ENCODE measurements around the gene ZNF583. TPM values are rescaled to one million over a fixed set of nuclear protein-coding genes. Genes with fewer than 3 reads are reported as not detected.
A peak's percentile ranks its signal among the peaks of the same experiment; 100 is the strongest.

Gene ZNF583
- polyA plus RNA-seq, 1 experiment: 1.5 TPM

DNA sequence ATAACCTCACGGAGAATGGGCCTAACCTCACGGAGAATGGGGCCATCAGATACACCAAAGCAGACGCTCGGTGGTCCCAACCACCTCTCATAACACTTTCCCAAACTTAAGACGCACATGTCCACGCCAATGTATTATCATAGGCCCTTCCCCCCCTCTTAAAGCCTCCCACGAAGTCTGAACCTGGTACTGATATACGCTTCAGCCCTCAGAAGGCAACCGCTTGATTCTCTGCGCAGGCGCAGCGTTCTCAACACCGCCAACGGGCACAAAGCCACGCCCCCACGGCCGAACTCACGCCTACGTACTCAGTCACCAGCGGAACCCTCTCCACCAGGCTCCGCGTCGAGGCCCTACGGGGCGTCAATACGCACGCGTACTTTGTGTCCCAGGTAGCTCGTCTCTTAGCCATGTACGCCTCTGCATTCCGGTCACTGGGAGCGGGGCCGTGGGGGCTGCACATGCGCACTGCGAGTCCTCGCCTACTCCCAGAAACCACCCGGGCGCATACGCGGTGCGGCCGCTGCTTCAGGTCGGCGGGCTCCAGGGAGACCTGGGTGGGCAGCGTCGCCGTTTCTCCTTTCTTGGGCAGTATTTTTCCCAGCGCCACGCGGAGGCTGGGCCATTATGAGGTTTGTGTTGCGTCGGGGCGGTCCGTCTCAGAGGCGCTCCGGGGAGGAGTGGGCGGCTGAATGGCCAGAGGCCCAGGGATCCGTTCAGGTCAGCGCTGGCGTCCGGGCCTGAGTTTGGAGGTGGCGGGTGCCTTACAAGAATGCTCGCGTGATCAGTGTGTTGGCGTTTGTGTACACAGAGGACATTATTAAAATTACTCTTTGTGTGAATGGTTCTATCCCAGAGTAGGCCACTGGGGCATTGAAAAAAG lies 36.1 kb upstream of the ZNF583 start:
- peak overlapping the region; percentile 72 for H3K4me3 ChIP-seq (ENCODE audit: low read depth, low read length)
- POLR2A ChIA-PET: no interaction called here
- H3K36me3 ChIP-seq (ENCODE audit: control insufficient read depth, insufficient read depth, low read length): no peaks in the 10 kb centered on the region
- no peaks in the 10 kb centered on the region for H3K27me3 ChIP-seq (ENCODE audit: control insufficient read depth, insufficient read depth, low read length)
- DNase-seq (ENCODE audit: low read depth): peak; percentile 69
- CTCF ChIA-PET: interaction anchor here (1.2 to 1.3 kb wide), 3 partner anchors 18 to 302 kb away, joined by 3 to 6 read pairs (median 3); no protein-coding TSS in a partner anchor
- TF ChIP-seq, protein P1, sequence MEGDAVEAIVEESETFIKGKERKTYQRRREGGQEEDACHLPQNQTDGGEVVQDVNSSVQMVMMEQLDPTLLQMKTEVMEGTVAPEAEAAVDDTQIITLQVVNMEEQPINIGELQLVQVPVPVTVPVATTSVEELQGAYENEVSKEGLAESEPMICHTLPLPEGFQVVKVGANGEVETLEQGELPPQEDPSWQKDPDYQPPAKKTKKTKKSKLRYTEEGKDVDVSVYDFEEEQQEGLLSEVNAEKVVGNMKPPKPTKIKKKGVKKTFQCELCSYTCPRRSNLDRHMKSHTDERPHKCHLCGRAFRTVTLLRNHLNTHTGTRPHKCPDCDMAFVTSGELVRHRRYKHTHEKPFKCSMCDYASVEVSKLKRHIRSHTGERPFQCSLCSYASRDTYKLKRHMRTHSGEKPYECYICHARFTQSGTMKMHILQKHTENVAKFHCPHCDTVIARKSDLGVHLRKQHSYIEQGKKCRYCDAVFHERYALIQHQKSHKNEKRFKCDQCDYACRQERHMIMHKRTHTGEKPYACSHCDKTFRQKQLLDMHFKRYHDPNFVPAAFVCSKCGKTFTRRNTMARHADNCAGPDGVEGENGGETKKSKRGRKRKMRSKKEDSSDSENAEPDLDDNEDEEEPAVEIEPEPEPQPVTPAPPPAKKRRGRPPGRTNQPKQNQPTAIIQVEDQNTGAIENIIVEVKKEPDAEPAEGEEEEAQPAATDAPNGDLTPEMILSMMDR (IDR thresholded peaks at IDR 0.05; ENCODE audit: insufficient read depth, low read depth, low read length): no peak

DNA sequence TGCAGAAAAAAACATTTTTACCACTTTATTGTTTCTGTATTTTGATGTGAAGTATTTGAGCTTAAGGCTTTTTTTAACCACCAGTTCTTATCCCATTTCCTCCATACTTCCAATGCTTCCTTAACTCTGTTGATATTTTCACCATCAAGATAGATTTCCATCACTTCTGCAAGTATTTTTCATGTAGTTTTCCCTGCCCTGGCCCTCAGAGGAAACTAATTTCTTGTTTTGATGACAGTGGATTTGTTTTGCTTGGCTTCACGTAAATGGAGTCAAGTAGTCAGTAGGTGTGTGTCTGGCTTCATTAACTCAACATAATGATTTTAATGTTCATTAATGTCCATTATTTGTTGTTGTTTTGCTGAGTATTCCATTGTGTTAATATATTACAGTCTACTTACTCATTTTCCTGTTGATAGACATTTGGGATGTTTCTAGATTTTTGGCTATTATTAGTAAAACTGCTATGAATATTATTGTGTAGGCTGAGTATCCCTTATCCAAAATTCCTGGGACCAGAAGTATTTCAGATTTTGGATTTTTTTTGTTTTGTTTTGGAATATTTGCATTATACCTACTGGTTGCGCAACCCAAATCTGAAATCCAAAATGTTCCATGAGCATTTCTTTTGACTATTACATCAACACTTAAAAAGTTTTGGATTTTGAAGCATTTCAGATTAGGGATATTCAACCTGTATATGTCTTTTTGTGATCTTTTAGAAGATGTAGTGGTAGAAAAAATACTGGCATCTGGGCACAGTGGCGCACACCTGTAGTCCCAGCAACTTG lies 34.1 kb upstream of the ZNF583 start:
- POLR2A ChIA-PET: no interaction called here
- Histone ChIP-seq H3K27me3 (ENCODE audit: control insufficient read depth, insufficient read depth, low read length) (no peaks in the 10 kb centered on the region), H3K4me3 (ENCODE audit: low read depth, low read length) (no peak overlapping the region), H3K36me3 (ENCODE audit: control insufficient read depth, insufficient read depth, low read length) (peaks cover 7% of the 10 kb centered on the region)
- CTCF ChIA-PET: no interaction called here
- TF ChIP-seq, protein P1 (IDR thresholded peaks at IDR 0.05; ENCODE audit: insufficient read depth, low read depth, low read length): no peak
- no peak for DNase-seq (ENCODE audit: low read depth)

DNA sequence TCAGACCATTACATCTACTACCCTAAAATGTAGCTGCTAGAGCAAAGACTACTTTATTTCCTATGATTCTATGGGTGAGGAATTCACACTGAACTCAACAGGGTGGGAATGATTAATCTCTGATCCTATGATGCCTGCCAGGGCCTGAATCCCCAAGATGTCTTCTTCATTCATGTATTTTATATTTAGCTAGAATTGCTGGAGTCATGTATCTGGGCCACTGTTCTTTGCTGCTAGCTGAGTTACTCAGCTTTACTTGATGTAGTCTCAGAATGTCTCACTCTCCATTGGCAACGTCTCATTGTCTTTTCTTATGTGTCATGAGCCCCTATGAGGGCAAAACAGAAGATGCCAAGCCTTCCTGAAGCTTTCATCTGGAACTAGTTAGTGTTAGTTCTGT lies 31.9 kb upstream of the ZNF583 start:
- no peak for DNase-seq (ENCODE audit: low read depth)
- POLR2A ChIA-PET: no interaction called here
- no peaks in the 10 kb centered on the region for H3K27me3 ChIP-seq (ENCODE audit: control insufficient read depth, insufficient read depth, low read length)
- H3K4me3 ChIP-seq (ENCODE audit: low read depth, low read length): no peak overlapping the region
- TF ChIP-seq, protein P1 (IDR thresholded peaks at IDR 0.05; ENCODE audit: insufficient read depth, low read depth, low read length): no peak
- H3K36me3 ChIP-seq (ENCODE audit: control insufficient read depth, insufficient read depth, low read length): peaks cover 11% of the 10 kb centered on the region
- CTCF ChIA-PET: interaction anchor here (1.2 to 2.4 kb wide), 2 partner anchors 15 to 21 kb away, joined by 4 to 7 read pairs; partner anchors contain the start of gene ZNF582

DNA sequence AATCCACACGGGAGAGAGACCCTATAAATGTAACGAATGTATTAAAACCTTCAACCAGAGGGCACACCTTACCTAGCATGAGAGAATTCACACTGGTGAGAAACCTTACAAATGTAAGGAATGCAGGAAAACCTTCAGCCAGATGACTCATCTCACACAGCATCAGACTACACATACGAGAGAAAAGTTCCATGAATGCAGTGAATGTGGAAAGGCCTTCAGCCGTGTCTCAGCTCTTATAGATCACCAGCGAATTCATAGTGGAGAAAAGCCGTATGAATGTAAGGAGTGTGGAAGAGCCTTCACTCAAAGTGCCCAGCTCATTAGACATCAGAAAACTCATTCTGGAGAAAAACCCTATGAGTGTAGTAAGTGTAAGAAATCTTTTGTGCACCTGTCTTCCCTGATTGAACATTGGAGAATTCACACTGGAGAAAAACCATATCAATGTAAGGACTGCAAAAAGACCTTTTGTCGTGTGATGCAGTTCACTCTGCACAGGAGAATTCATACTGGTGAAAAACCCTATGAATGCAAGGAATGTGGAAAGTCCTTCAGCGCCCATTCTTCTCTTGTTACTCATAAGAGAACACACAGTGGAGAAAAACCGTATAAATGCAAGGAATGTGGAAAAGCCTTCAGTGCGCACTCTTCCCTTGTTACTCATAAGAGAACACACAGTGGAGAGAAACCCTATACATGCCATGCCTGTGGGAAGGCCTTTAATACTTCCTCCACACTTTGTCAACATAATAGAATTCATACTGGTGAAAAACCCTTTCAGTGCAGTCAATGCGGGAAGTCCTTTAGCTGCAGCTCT lies 26.8 kb upstream of the ZNF583 start:
- DNase-seq (ENCODE audit: low read depth): no peak
- POLR2A ChIA-PET: no interaction called here
- Histone ChIP-seq H3K27me3 (ENCODE audit: control insufficient read depth, insufficient read depth, low read length) (no peaks in the 10 kb centered on the region), H3K4me3 (ENCODE audit: low read depth, low read length) (no peak overlapping the region), H3K36me3 (ENCODE audit: control insufficient read depth, insufficient read depth, low read length) (peaks cover 17% of the 10 kb centered on the region)
- TF ChIP-seq, protein P1 (IDR thresholded peaks at IDR 0.05; ENCODE audit: insufficient read depth, low read depth, low read length): no peak
- CTCF ChIA-PET: no interaction called here

Data from BJ (cell line).